GM18526 (cell line): ENCODE measurements around the gene STAM.

Experiments used
- POLR2A ChIP-seq: IDR thresholded peaks from 3 replicates; pipeline ENCODE4 v1.6.1; 2011; ENCODE audit not compliant: insufficient read length; ENCODE audit errors: extremely low read depth

STAM gene

GRCh38 chr10:17731331-17732020 lies 87.5 kb downstream of the STAM start:
- TF ChIP-seq POLR2A, result no peak

GRCh38 chr10:17733620-17734019 lies 89.7 kb downstream of the STAM start:
- TF ChIP-seq POLR2A, result no peak

- no peak for TF ChIP-seq POLR2A
These were observed 90.6 kb downstream of the STAM start for GRCh38 chr10:17734432-17735080.

GRCh38 chr10:17735166-17735941 lies 91.4 kb downstream of the STAM start:
- no peak for TF ChIP-seq POLR2A

- TF ChIP-seq POLR2A, result no peak
These were observed 92.3 kb downstream of the STAM start for GRCh38 chr10:17736223-17736622.

- TF ChIP-seq POLR2A, result no peak
These were observed 93.3 kb downstream of the STAM start for GRCh38 chr10:17737027-17737965.

GRCh38 chr10:17740668-17741067 lies 96.7 kb downstream of the STAM start:
- TF ChIP-seq POLR2A, result no peak

- no peak for TF ChIP-seq POLR2A
These were observed 99.0 kb downstream of the STAM start for GRCh38 chr10:17742918-17743317.

GRCh38 chr10:17743437-17743836 lies 99.5 kb downstream of the STAM start:
- TF ChIP-seq POLR2A, result no peak

GRCh38 chr10:17744341-17744861 lies 100.5 kb downstream of the STAM start:
- no peak for TF ChIP-seq POLR2A

GRCh38 chr10:17747883-17748550 lies 104.1 kb downstream of the STAM start:
- no peak for TF ChIP-seq POLR2A

- no peak for TF ChIP-seq POLR2A
These were observed 105.9 kb downstream of the STAM start for GRCh38 chr10:17749890-17750289.

- no peak for TF ChIP-seq POLR2A
These were observed 108.0 kb downstream of the STAM start, which contains the start of gene TMEM236 for GRCh38 chr10:17751781-17752445. TMEM236 (plus strand) TSS chr10:17752201; CDS start chr10:17752296, 95 bp downstream.
